ENCODE results near the gene UBTF. TPM values are rescaled to one million over a fixed set of nuclear protein-coding genes. Genes with fewer than 3 reads are reported as not detected.

Gene UBTF
- polyA plus RNA-seq, 2 donors, result 30.3 to 35.2 TPM

- 21 to 26% methylated on average over 7 of the region's 7 CpGs for WGBS, 2 donors
- Histone ChIP-seq H3K9me3 (ENCODE audit: control insufficient read depth in 2 of 2, insufficient read depth in 1 of 2, low read depth in 1 of 2, low read length in 1 of 2) (no peaks in the 10 kb centered on the region), H3K27ac (ENCODE audit: low read depth in 2 of 2, low read length in 1 of 2) (peak overlapping the region; percentile 29 to 45), H3K27me3 (ENCODE audit: control insufficient read depth in 1 of 2, insufficient read depth in 2 of 2, low read length in 2 of 2) (no peaks in the 10 kb centered on the region), H3K36me3 (ENCODE audit: control insufficient read depth in 2 of 2, insufficient read depth in 2 of 2, low read length in 1 of 2) (no peaks in the 10 kb centered on the region), H3K4me3 (ENCODE audit: low read depth in 1 of 2, low read length in 2 of 2) (no peak overlapping the region), H3K4me1 (ENCODE audit: control insufficient read depth in 2 of 2, insufficient read depth in 2 of 2, low read length in 1 of 2) (peaks cover 4% of the 10 kb centered on the region in 2 donors)
Observed at GRCh38 chr17:44223541-44224071, 4.1 kb upstream of the UBTF start.

- H3K4me3 ChIP-seq (ENCODE audit: low read depth in 1 of 2, low read length in 2 of 2), result peak overlapping the region; percentile 85 to 95
- H3K36me3 ChIP-seq (ENCODE audit: control insufficient read depth in 2 of 2, insufficient read depth in 2 of 2, low read length in 1 of 2), result no peaks in the 10 kb centered on the region
- H3K27me3 ChIP-seq (ENCODE audit: control insufficient read depth in 1 of 2, insufficient read depth in 2 of 2, low read length in 2 of 2), result no peaks in the 10 kb centered on the region
- peak overlapping the region; percentile 99 to 100 for H3K27ac ChIP-seq (ENCODE audit: low read depth in 2 of 2, low read length in 1 of 2)
- no peaks in the 10 kb centered on the region for H3K9me3 ChIP-seq (ENCODE audit: control insufficient read depth in 2 of 2, insufficient read depth in 1 of 2, low read depth in 1 of 2, low read length in 1 of 2)
- WGBS, 2 donors, result 3 to 6% methylated on average over 29 to 36 of the region's 36 CpGs
- H3K4me1 ChIP-seq (ENCODE audit: control insufficient read depth in 2 of 2, insufficient read depth in 2 of 2, low read length in 1 of 2), result peaks cover 4 to 12% of the 10 kb centered on the region in 2 donors
Observed at GRCh38 chr17:44222112-44222869, 2.8 kb upstream of the UBTF start.

GRCh38 chr17:44221862-44222111, 2.3 kb upstream of the UBTF start:
- Histone ChIP-seq H3K36me3 (ENCODE audit: control insufficient read depth in 2 of 2, insufficient read depth in 2 of 2, low read length in 1 of 2) (peaks cover 0 to 2% of the 10 kb centered on the region in 2 donors), H3K4me1 (ENCODE audit: control insufficient read depth in 2 of 2, insufficient read depth in 2 of 2, low read length in 1 of 2) (peaks cover 4 to 12% of the 10 kb centered on the region in 2 donors), H3K27me3 (ENCODE audit: control insufficient read depth in 1 of 2, insufficient read depth in 2 of 2, low read length in 2 of 2) (no peaks in the 10 kb centered on the region), H3K4me3 (ENCODE audit: low read depth in 1 of 2, low read length in 2 of 2) (peak overlapping the region; percentile 85 to 95), H3K27ac (ENCODE audit: low read depth in 2 of 2, low read length in 1 of 2) (peak overlapping the region; percentile 99 to 100), H3K9me3 (ENCODE audit: control insufficient read depth in 2 of 2, insufficient read depth in 1 of 2, low read depth in 1 of 2, low read length in 1 of 2) (no peaks in the 10 kb centered on the region)
- 0 to 1% methylated on average over 17 of the region's 17 CpGs for WGBS, 2 donors

GRCh38 chr17:44221084-44221861, 1.8 kb upstream of the UBTF start:
- H3K27ac ChIP-seq (ENCODE audit: low read depth in 2 of 2, low read length in 1 of 2), result peak overlapping the region; percentile 99 to 100
- peaks cover 4 to 15% of the 10 kb centered on the region in 2 donors for H3K4me1 ChIP-seq (ENCODE audit: control insufficient read depth in 2 of 2, insufficient read depth in 2 of 2, low read length in 1 of 2)
- no peaks in the 10 kb centered on the region for H3K27me3 ChIP-seq (ENCODE audit: control insufficient read depth in 1 of 2, insufficient read depth in 2 of 2, low read length in 2 of 2)
- H3K9me3 ChIP-seq (ENCODE audit: control insufficient read depth in 2 of 2, insufficient read depth in 1 of 2, low read depth in 1 of 2, low read length in 1 of 2), result no peaks in the 10 kb centered on the region
- peaks cover under 1 to 7% of the 10 kb centered on the region in 2 donors for H3K36me3 ChIP-seq (ENCODE audit: control insufficient read depth in 2 of 2, insufficient read depth in 2 of 2, low read length in 1 of 2)
- peak overlapping the region; percentile 85 to 95 for H3K4me3 ChIP-seq (ENCODE audit: low read depth in 1 of 2, low read length in 2 of 2)
- 0 to 1% methylated on average over 54 of the region's 54 CpGs for WGBS, 2 donors

GRCh38 chr17:44220213-44221083, 973 bp upstream of the UBTF start:
- WGBS, 2 donors, result 0% methylated on average over 68 to 108 of the region's 108 CpGs
- H3K4me3 ChIP-seq (ENCODE audit: low read depth in 1 of 2, low read length in 2 of 2), result peak overlapping the region; percentile 85 to 95
- peaks cover 4 to 15% of the 10 kb centered on the region in 2 donors for H3K4me1 ChIP-seq (ENCODE audit: control insufficient read depth in 2 of 2, insufficient read depth in 2 of 2, low read length in 1 of 2)

GRCh38 chr17:44219108-44219615, 313 bp downstream of the UBTF start:
- WGBS, 2 donors, result 0% methylated on average over 56 to 73 of the region's 73 CpGs

More at GRCh38 chr17:44220213-44221083, 973 bp upstream of the UBTF start:
- peak overlapping the region; percentile 99 to 100 for H3K27ac ChIP-seq (ENCODE audit: low read depth in 2 of 2, low read length in 1 of 2)
- H3K9me3 ChIP-seq (ENCODE audit: control insufficient read depth in 2 of 2, insufficient read depth in 1 of 2, low read depth in 1 of 2, low read length in 1 of 2), result no peaks in the 10 kb centered on the region
- peaks cover 8 to 15% of the 10 kb centered on the region in 2 donors for H3K36me3 ChIP-seq (ENCODE audit: control insufficient read depth in 2 of 2, insufficient read depth in 2 of 2, low read length in 1 of 2)
- H3K27me3 ChIP-seq (ENCODE audit: control insufficient read depth in 1 of 2, insufficient read depth in 2 of 2, low read length in 2 of 2), result no peaks in the 10 kb centered on the region

GRCh38 chr17:44218344-44219107, 949 bp downstream of the UBTF start:
- WGBS, 2 donors, result 1% methylated on average over 14 to 88 of the region's 89 CpGs
- peaks cover 8 to 29% of the 10 kb centered on the region in 2 donors for H3K36me3 ChIP-seq (ENCODE audit: control insufficient read depth in 2 of 2, insufficient read depth in 2 of 2, low read length in 1 of 2)
- peak overlapping the region; percentile 99 to 100 for H3K27ac ChIP-seq (ENCODE audit: low read depth in 2 of 2, low read length in 1 of 2)
- no peaks in the 10 kb centered on the region for H3K27me3 ChIP-seq (ENCODE audit: control insufficient read depth in 1 of 2, insufficient read depth in 2 of 2, low read length in 2 of 2)
- no peaks in the 10 kb centered on the region for H3K9me3 ChIP-seq (ENCODE audit: control insufficient read depth in 2 of 2, insufficient read depth in 1 of 2, low read depth in 1 of 2, low read length in 1 of 2)
- H3K4me3 ChIP-seq (ENCODE audit: low read depth in 1 of 2, low read length in 2 of 2), result peak overlapping the region; percentile 85 to 95
- peaks cover 4 to 15% of the 10 kb centered on the region in 2 donors for H3K4me1 ChIP-seq (ENCODE audit: control insufficient read depth in 2 of 2, insufficient read depth in 2 of 2, low read length in 1 of 2)

More at GRCh38 chr17:44219108-44219615, 313 bp downstream of the UBTF start:
- Histone ChIP-seq H3K36me3 (ENCODE audit: control insufficient read depth in 2 of 2, insufficient read depth in 2 of 2, low read length in 1 of 2) (peaks cover 8 to 27% of the 10 kb centered on the region in 2 donors), H3K4me3 (ENCODE audit: low read depth in 1 of 2, low read length in 2 of 2) (peak overlapping the region; percentile 85 to 95), H3K4me1 (ENCODE audit: control insufficient read depth in 2 of 2, insufficient read depth in 2 of 2, low read length in 1 of 2) (peaks cover 4 to 15% of the 10 kb centered on the region in 2 donors), H3K27ac (ENCODE audit: low read depth in 2 of 2, low read length in 1 of 2) (peak overlapping the region; percentile 99 to 100), H3K27me3 (ENCODE audit: control insufficient read depth in 1 of 2, insufficient read depth in 2 of 2, low read length in 2 of 2) (no peaks in the 10 kb centered on the region), H3K9me3 (ENCODE audit: control insufficient read depth in 2 of 2, insufficient read depth in 1 of 2, low read depth in 1 of 2, low read length in 1 of 2) (no peaks in the 10 kb centered on the region)

GRCh38 chr17:44217738-44218343, 1.6 kb downstream of the UBTF start:
- H3K4me1 ChIP-seq (ENCODE audit: control insufficient read depth in 2 of 2, insufficient read depth in 2 of 2, low read length in 1 of 2), result peaks cover 4 to 15% of the 10 kb centered on the region in 2 donors
- H3K9me3 ChIP-seq (ENCODE audit: control insufficient read depth in 2 of 2, insufficient read depth in 1 of 2, low read depth in 1 of 2, low read length in 1 of 2), result no peaks in the 10 kb centered on the region
- no peaks in the 10 kb centered on the region for H3K27me3 ChIP-seq (ENCODE audit: control insufficient read depth in 1 of 2, insufficient read depth in 2 of 2, low read length in 2 of 2)
- H3K4me3 ChIP-seq (ENCODE audit: low read depth in 1 of 2, low read length in 2 of 2), result peak overlapping the region; percentile 40 to 85
- peak overlapping the region; percentile 90 to 100 for H3K27ac ChIP-seq (ENCODE audit: low read depth in 2 of 2, low read length in 1 of 2)
- H3K36me3 ChIP-seq (ENCODE audit: control insufficient read depth in 2 of 2, insufficient read depth in 2 of 2, low read length in 1 of 2), result peaks cover 8 to 31% of the 10 kb centered on the region in 2 donors
- 6 to 7% methylated on average over 10 of the region's 10 CpGs for WGBS, 2 donors

Measured in esophagus (tissue), 2 donors.